ENCODE data around the gene GNPTAB. TPM values are rescaled to one million over a fixed set of nuclear protein-coding genes. Genes with fewer than 3 reads are reported as not detected.

GNPTAB gene
- total RNA-seq, 1 experiment from 2014 or later = 26.5 TPM

GRCh38 chr12:101785671-101786070 lies 45.1 kb downstream of the GNPTAB start:
- Histone ChIP-seq H4K20me1 (ENCODE audit: insufficient read depth) (no peaks in the 10 kb centered on the region), H3K9me2 (ENCODE audit: insufficient read depth) (no peaks in the 10 kb centered on the region), H3K36me3 (ENCODE audit: low read depth) (no peaks in the 10 kb centered on the region), H3K79me2 (ENCODE audit: low read depth) (no peaks in the 10 kb centered on the region), H3K4me1 (replicated peaks; ENCODE audit: insufficient read depth) (no peaks in the 10 kb centered on the region), H2AFZ (no peak overlapping the region), H3K27me3 (ENCODE audit: insufficient read depth, low read depth) (no peaks in the 10 kb centered on the region), H3K27ac (no peak overlapping the region), H3F3A (ENCODE audit: insufficient read depth, low read depth) (no peaks in the 10 kb centered on the region), H3K4me3 (no peak overlapping the region), H3K9me3 (ENCODE audit: insufficient read depth, low read depth) (no peaks in the 10 kb centered on the region), H3K4me2 (no peak overlapping the region)
- intact Hi-C loops (cut with micrococcal nuclease; ENCODE audit: unreplicated experiment) = no loop called here
- ChIA-PET POLR2A (ENCODE audit: unreplicated experiment) (no interaction called here), CTCF (no interaction called here)
- TF ChIP-seq EZH2 (IDR thresholded peaks at IDR 0.05; ENCODE audit: low read depth) = no peak
- no peak for TF ChIP-seq CTCF (conservative IDR thresholded peaks at IDR 0.05)
- BruUV-seq (replicated peaks) = no TSS peak
- DNase-seq = no peak

GRCh38 chr12:101784376-101784775 lies 46.4 kb downstream of the GNPTAB start:
- Histone ChIP-seq H3K4me3 (no peak overlapping the region), H3F3A (ENCODE audit: insufficient read depth, low read depth) (no peaks in the 10 kb centered on the region), H2AFZ (no peak overlapping the region), H4K20me1 (ENCODE audit: insufficient read depth) (no peaks in the 10 kb centered on the region), H3K79me2 (ENCODE audit: low read depth) (no peaks in the 10 kb centered on the region), H3K36me3 (ENCODE audit: low read depth) (no peaks in the 10 kb centered on the region), H3K4me2 (no peak overlapping the region), H3K9me3 (ENCODE audit: insufficient read depth, low read depth) (no peaks in the 10 kb centered on the region), H3K9me2 (ENCODE audit: insufficient read depth) (no peaks in the 10 kb centered on the region), H3K27me3 (ENCODE audit: insufficient read depth, low read depth) (no peaks in the 10 kb centered on the region), H3K27ac (no peak overlapping the region), H3K4me1 (replicated peaks; ENCODE audit: insufficient read depth) (no peaks in the 10 kb centered on the region)
- TF ChIP-seq EZH2 (IDR thresholded peaks at IDR 0.05; ENCODE audit: low read depth) = no peak
- no peak for TF ChIP-seq CTCF (conservative IDR thresholded peaks at IDR 0.05)
- BruUV-seq (replicated peaks) = no TSS peak
- intact Hi-C loops (cut with micrococcal nuclease; ENCODE audit: unreplicated experiment) = no loop called here
- no peak for DNase-seq
- ChIA-PET POLR2A (ENCODE audit: unreplicated experiment) (no interaction called here), CTCF (no interaction called here)

GRCh38 chr12:101783838-101784237 lies 46.9 kb downstream of the GNPTAB start:
- no peak for DNase-seq
- Histone ChIP-seq H3K36me3 (ENCODE audit: low read depth) (no peaks in the 10 kb centered on the region), H3K9me3 (ENCODE audit: insufficient read depth, low read depth) (no peaks in the 10 kb centered on the region), H3K27ac (no peak overlapping the region), H3F3A (ENCODE audit: insufficient read depth, low read depth) (no peaks in the 10 kb centered on the region), H3K4me1 (replicated peaks; ENCODE audit: insufficient read depth) (no peaks in the 10 kb centered on the region), H3K4me3 (no peak overlapping the region), H3K9me2 (ENCODE audit: insufficient read depth) (no peaks in the 10 kb centered on the region), H3K79me2 (ENCODE audit: low read depth) (no peaks in the 10 kb centered on the region), H2AFZ (no peak overlapping the region), H4K20me1 (ENCODE audit: insufficient read depth) (no peaks in the 10 kb centered on the region), H3K27me3 (ENCODE audit: insufficient read depth, low read depth) (no peaks in the 10 kb centered on the region), H3K4me2 (no peak overlapping the region)
- intact Hi-C loops (cut with micrococcal nuclease; ENCODE audit: unreplicated experiment) = no loop called here
- TF ChIP-seq CTCF (conservative IDR thresholded peaks at IDR 0.05) = no peak
- no peak for TF ChIP-seq EZH2 (IDR thresholded peaks at IDR 0.05; ENCODE audit: low read depth)
- no TSS peak for BruUV-seq (replicated peaks)
- CTCF ChIA-PET = interaction anchor here (0.6 kb wide), 1 partner anchor 274 kb away, joined by 3 read pairs; no protein-coding TSS in a partner anchor
- POLR2A ChIA-PET (ENCODE audit: unreplicated experiment) = no interaction called here

Measured in PC-9 (cell line).